Stomach (tissue), 9 donors: ENCODE results near the gene DOK3. TPM values are rescaled to one million over a fixed set of nuclear protein-coding genes. Genes with fewer than 3 reads are reported as not detected.
A peak's percentile ranks its signal among the peaks of the same experiment; 100 is the strongest.
"Not testable (repeated sequence)": the region's sequence is repeated elsewhere in the genome, so short reads cannot be mapped to it uniquely, and the experiment has no call there.

ENCODE experiments used
- DNase-seq, 2 donors: peaks; one replicate each; pipeline versions ENCODE4 v3.0.0 to v3.0.0-alpha.2; 2013 to 2019
- H3K27ac ChIP-seq, 5 donors: fragments of 200-600 bp in 4 of 5; sonication (generic) in 4 of 5; one replicate each; pipeline ENCODE4 v1.5.1; 2013 to 2019; ENCODE audit warnings: mild to moderate bottlenecking in 1 of 5, moderate library complexity in 1 of 5
- H3K27me3 ChIP-seq, 3 donors: fragments of 200-600 bp; sonication (generic); one replicate each; pipeline ENCODE4 v1.5.1; 2017 to 2019; ENCODE audit warnings: mixed run types in 1 of 3
- H3K36me3 ChIP-seq, 4 donors: fragments of 200-600 bp; sonication (generic); 1 replicate in 3 of 4; 2 replicates in 1 of 4; pipeline ENCODE4 v1.5.1; 2016 to 2019
- H3K4me1 ChIP-seq, 4 donors: fragments of 200-600 bp; sonication (generic); one replicate each; pipeline ENCODE4 v1.5.1; 2016 to 2019
- H3K4me3 ChIP-seq, 4 donors: fragments of 200-600 bp; sonication (generic) in 3 of 4; one replicate each; pipeline ENCODE4 v1.5.1; 2016 to 2019; ENCODE audit warnings: mild to moderate bottlenecking in 1 of 4
- H3K9me3 ChIP-seq, 4 donors: fragments of 200-600 bp; sonication (generic); one replicate each; pipeline ENCODE4 v1.5.1; 2016 to 2019
- CTCF ChIP-seq, 7 experiments: fragments of 450-650 bp in 4 of 7; fragments of 200-600 bp in 3 of 7; sonication (generic) in 3 of 7; IDR thresholded peaks; one replicate each; pipeline ENCODE4 v1.5.1; 2016 to 2019; ENCODE audit warnings: antibody characterized with exemption in 7 of 7, control low read depth in 2 of 7, mild to moderate bottlenecking in 1 of 7
- EP300 ChIP-seq: sonication (generic); formaldehyde crosslinking; IDR thresholded peaks from one replicate; pipeline ENCODE4 v1.6.1; 2017; ENCODE audit warnings: antibody characterized with exemption
- POLR2A ChIP-seq, 4 donors: fragments of 450-650 bp; IDR thresholded peaks; one replicate each; pipeline ENCODE4 v1.6.1; 2016; ENCODE audit warnings: antibody characterized with exemption in 4 of 4, control low read depth in 2 of 4, mild to moderate bottlenecking in 1 of 4, moderate library complexity in 1 of 4
- POLR2AphosphoS5 ChIP-seq, 3 donors: sonication (generic); formaldehyde crosslinking; IDR thresholded peaks; one replicate each; pipeline ENCODE4 v1.6.1; 2016; ENCODE audit warnings: antibody characterized with exemption in 3 of 3
- WGBS, 5 donors: extraction: QIAGEN DNeasy Blood & Tissue Kit in 3 of 5; methylation state at CpG; one replicate each; pipeline versions ENCODE4 v1.1.5 to v1.1.7; 2013 to 2018; 5-methylcytosine and 5-hydroxymethylcytosine counted together
- intact Hi-C: fragments of 100-400 bp; cut with DNase I; formaldehyde crosslinking; loops from one replicate; pipeline ENCODE4 v1.15.1; 2023; ENCODE audit warnings: low total_unique reads
- polyA plus RNA-seq, 3 donors: library from polyadenylated mRNA; stranded (reverse); fragments of 200-250 nt; gene quantifications; one replicate each; pipeline ENCODE4 v1.2.3, GENCODE V29; 2013
- total RNA-seq, 5 donors: library from RNA; depleted of rRNA; stranded (reverse); fragments of >200 nt; gene quantifications; one replicate each; pipeline versions ENCODE4 v1.1.0 to v1.2.3, GENCODE V29; 2014 to 2016
- donor health status: healthy with polysubstance abuse.
- donor health status: Bipolar disorder and iron deficiency.
- donor health status: healthy.

The DOK3 gene
- total and polyA plus RNA-seq, 8 donors, result 0.43 to 31.2 (median 4.9) TPM; not detected in 1

- Histone ChIP-seq H3K27me3 (no peaks in the 10 kb centered on the region), H3K27ac (peak overlapping the region in 3 of 5 donors; percentile 50 to 63 (median 58))
- TF ChIP-seq POLR2AphosphoS5 (IDR thresholded peaks at IDR 0.05), result no peak
- no peak for TF ChIP-seq POLR2A (IDR thresholded peaks at IDR 0.05)
- TF ChIP-seq EP300, result no peak
- TF ChIP-seq CTCF (IDR thresholded peaks at IDR 0.05), result no peak
These were observed 29.2 kb upstream of the DOK3 start for GRCh38 chr5:177538876-177539275.

GRCh38 chr5:177537389-177538361 is 28.0 kb upstream of the DOK3 start:
- DNase-seq, result no peak
- WGBS, 5 donors, result 48 to 57% (median 50%) methylated on average over 15 of the region's 15 CpGs
- H3K36me3 ChIP-seq, result peaks cover 17 to 72% (median 64%) of the 10 kb centered on the region in 4 donors
- H3K4me1 ChIP-seq, result peaks cover 13 to 56% (median 44%) of the 10 kb centered on the region in 4 donors
- intact Hi-C loops, result no loop called here
- TF ChIP-seq EP300 (no peak), POLR2A (IDR thresholded peaks at IDR 0.05) (no peak), CTCF (IDR thresholded peaks at IDR 0.05) (no peak), POLR2AphosphoS5 (IDR thresholded peaks at IDR 0.05) (no peak)
- H3K27me3 ChIP-seq, result no peaks in the 10 kb centered on the region
- H3K4me3 ChIP-seq, result no peak overlapping the region
- no peaks in the 10 kb centered on the region for H3K9me3 ChIP-seq
- H3K27ac ChIP-seq, result peak overlapping the region in 4 of 5 donors; percentile 41 to 63 (median 58)

More at GRCh38 chr5:177538876-177539275, 29.2 kb upstream of the DOK3 start:
- no peaks in the 10 kb centered on the region for H3K9me3 ChIP-seq
- no peak for DNase-seq
- H3K36me3 ChIP-seq, result peaks cover 14 to 60% (median 52%) of the 10 kb centered on the region in 4 donors
- intact Hi-C loops, result no loop called here
- 87 to 94% (median 92%) methylated on average over 10 of the region's 10 CpGs for WGBS, 5 donors
- no peak overlapping the region for H3K4me3 ChIP-seq
- H3K4me1 ChIP-seq, result peaks cover 13 to 68% (median 50%) of the 10 kb centered on the region in 4 donors

- 90 to 99% (median 95%) methylated on average over 9 to 10 of the region's 10 CpGs for WGBS, 5 donors
- Histone ChIP-seq H3K4me1 (peaks cover 13 to 52% (median 40%) of the 10 kb centered on the region in 4 donors), H3K27me3 (no peaks in the 10 kb centered on the region), H3K9me3 (no peaks in the 10 kb centered on the region), H3K4me3 (no peak overlapping the region), H3K27ac (peak overlapping the region in 2 of 5 donors; percentile 3 to 63), H3K36me3 (peaks cover 22 to 77% (median 73%) of the 10 kb centered on the region in 4 donors)
- no peak for DNase-seq
- intact Hi-C loops, result no loop called here
- TF ChIP-seq POLR2AphosphoS5 (IDR thresholded peaks at IDR 0.05), result no peak
- no peak for TF ChIP-seq EP300
- TF ChIP-seq CTCF (IDR thresholded peaks at IDR 0.05), result no peak
- no peak for TF ChIP-seq POLR2A (IDR thresholded peaks at IDR 0.05)
These were observed 26.8 kb upstream of the DOK3 start for GRCh38 chr5:177536386-177536785.

GRCh38 chr5:177535125-177535524 is 25.5 kb upstream of the DOK3 start:
- Histone ChIP-seq H3K9me3 (no peaks in the 10 kb centered on the region), H3K36me3 (peaks cover 34 to 90% (median 86%) of the 10 kb centered on the region in 4 donors), H3K4me1 (peaks cover 13 to 40% (median 36%) of the 10 kb centered on the region in 4 donors), H3K27me3 (no peaks in the 10 kb centered on the region), H3K27ac (no peak overlapping the region), H3K4me3 (no peak overlapping the region)
- no peak for TF ChIP-seq CTCF (IDR thresholded peaks at IDR 0.05)
- no peak for TF ChIP-seq POLR2A (IDR thresholded peaks at IDR 0.05)
- no peak for TF ChIP-seq EP300
- TF ChIP-seq POLR2AphosphoS5 (IDR thresholded peaks at IDR 0.05), result no peak
- intact Hi-C loops, result no loop called here
- DNase-seq, result no peak
- WGBS, 5 donors, result 91 to 96% (median 93%) methylated on average over 7 of the region's 7 CpGs

- WGBS, 5 donors, result 95 to 99% (median 95%) methylated on average over 7 of the region's 7 CpGs
- Histone ChIP-seq H3K4me1 (peaks cover 7 to 33% (median 30%) of the 10 kb centered on the region in 4 donors), H3K36me3 (peaks cover 41 to 96% (median 93%) of the 10 kb centered on the region in 4 donors)
- H3K27me3 ChIP-seq, DNase-seq, H3K4me3 ChIP-seq, intact Hi-C loops, H3K27ac ChIP-seq, H3K9me3 ChIP-seq: not testable (repeated sequence)
These were observed 24.8 kb upstream of the DOK3 start for GRCh38 chr5:177534433-177534832.
